ENCODE data around the gene GTF3C2.

GTF3C2 gene
- 35.0 to 64.2 (median 60.0) reads per million in 4 donors for total RNA-seq

- DNase-seq = peak; percentile 80 to 93 (median 89)
Observed at GRCh38 chr2:27356382-27357181, at the start of gene GTF3C2. GTF3C2 (minus strand) TSS chr2:27356764; CDS start chr2:27343554, 13,210 bp downstream.

- DNase-seq = no peak
Observed at GRCh38 chr2:27400348-27401135, 44.0 kb upstream of the GTF3C2 start.

GRCh38 chr2:27398962-27399361, 42.4 kb upstream of the GTF3C2 start:
- no peak for DNase-seq

GRCh38 chr2:27393225-27393624, 36.7 kb upstream of the GTF3C2 start:
- no peak for DNase-seq

- DNase-seq = peak in 1 of 5 donors; percentile 43
Observed at GRCh38 chr2:27390822-27391679, 34.5 kb upstream of the GTF3C2 start.

- DNase-seq = no peak
Observed at GRCh38 chr2:27381577-27382181, 25.1 kb upstream of the GTF3C2 start.

GRCh38 chr2:27380626-27381545, 24.3 kb upstream of the GTF3C2 start, which contains the start of gene ZNF513:
ZNF513 (minus strand) TSS chr2:27380734; CDS start chr2:27380526, 208 bp downstream.
- peak; percentile 76 to 94 (median 81) for DNase-seq

GRCh38 chr2:27379836-27380625, 23.5 kb upstream of the GTF3C2 start:
- peak in 3 of 5 donors; percentile 25 to 38 (median 37) for DNase-seq

- no peak for DNase-seq
Observed at GRCh38 chr2:27379383-27379835, 22.8 kb upstream of the GTF3C2 start.

- no peak for DNase-seq
Observed at GRCh38 chr2:27378809-27379290, 22.3 kb upstream of the GTF3C2 start.

GRCh38 chr2:27378096-27378808, 21.7 kb upstream of the GTF3C2 start:
- DNase-seq = no peak

- DNase-seq = no peak
Observed at GRCh38 chr2:27377618-27378095, 21.1 kb upstream of the GTF3C2 start.

GRCh38 chr2:27376866-27377617, 20.5 kb upstream of the GTF3C2 start:
- DNase-seq = no peak

GRCh38 chr2:27376151-27376865, 19.7 kb upstream of the GTF3C2 start:
- no peak for DNase-seq

GRCh38 chr2:27375513-27376099, 19.0 kb upstream of the GTF3C2 start:
- no peak for DNase-seq

GRCh38 chr2:27373567-27373966, 17.0 kb upstream of the GTF3C2 start:
- no peak for DNase-seq

- no peak for DNase-seq
Observed at GRCh38 chr2:27372937-27373336, 16.4 kb upstream of the GTF3C2 start.
